ENCODE data around the gene LRRFIP1.

DNA sequence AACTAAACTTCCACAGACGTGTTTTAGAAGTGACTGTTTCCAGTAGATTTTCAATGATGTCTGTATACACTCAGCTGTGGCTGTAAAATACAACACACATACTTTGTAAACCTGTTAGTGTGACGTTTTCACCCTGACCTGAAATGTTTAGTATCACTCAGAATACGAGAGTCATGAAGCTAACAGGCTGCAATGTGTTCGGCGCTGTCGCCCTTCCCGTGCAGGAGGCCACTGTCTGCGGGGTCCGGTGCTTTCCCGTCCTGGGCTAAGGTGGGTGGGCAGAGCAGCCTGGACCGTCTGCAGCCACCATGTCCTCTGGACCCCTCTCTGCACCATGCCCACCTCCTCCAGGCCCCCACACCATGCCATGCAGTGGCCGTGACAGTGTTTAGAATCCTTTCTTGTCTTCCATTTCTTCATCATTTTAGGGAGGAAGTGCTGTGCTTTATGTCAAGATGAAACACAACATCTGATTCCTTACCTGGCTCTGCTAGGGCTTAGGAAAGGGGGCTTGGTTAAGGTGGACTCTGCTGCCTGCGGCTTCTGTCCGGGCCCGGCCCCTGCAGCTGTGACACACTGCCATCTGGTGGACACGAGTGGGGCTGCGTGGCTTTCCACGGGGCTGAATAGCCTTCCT, 117.3 kb downstream of the LRRFIP1 start:
- peak; percentile 96 for TF ChIP-seq CTCF (IDR thresholded peaks at IDR 0.05; ENCODE audit: poor library complexity, severe bottlenecking)
- no peak for TF ChIP-seq POLR2AphosphoS5 (IDR thresholded peaks at IDR 0.05)
- no peak for TF ChIP-seq MXI1 (conservative IDR thresholded peaks at IDR 0.05; ENCODE audit: poor library complexity, severe bottlenecking)
- TF ChIP-seq EP300 (conservative IDR thresholded peaks at IDR 0.05; ENCODE audit: poor library complexity, severe bottlenecking) = no peak
- TF ChIP-seq, protein P1, sequence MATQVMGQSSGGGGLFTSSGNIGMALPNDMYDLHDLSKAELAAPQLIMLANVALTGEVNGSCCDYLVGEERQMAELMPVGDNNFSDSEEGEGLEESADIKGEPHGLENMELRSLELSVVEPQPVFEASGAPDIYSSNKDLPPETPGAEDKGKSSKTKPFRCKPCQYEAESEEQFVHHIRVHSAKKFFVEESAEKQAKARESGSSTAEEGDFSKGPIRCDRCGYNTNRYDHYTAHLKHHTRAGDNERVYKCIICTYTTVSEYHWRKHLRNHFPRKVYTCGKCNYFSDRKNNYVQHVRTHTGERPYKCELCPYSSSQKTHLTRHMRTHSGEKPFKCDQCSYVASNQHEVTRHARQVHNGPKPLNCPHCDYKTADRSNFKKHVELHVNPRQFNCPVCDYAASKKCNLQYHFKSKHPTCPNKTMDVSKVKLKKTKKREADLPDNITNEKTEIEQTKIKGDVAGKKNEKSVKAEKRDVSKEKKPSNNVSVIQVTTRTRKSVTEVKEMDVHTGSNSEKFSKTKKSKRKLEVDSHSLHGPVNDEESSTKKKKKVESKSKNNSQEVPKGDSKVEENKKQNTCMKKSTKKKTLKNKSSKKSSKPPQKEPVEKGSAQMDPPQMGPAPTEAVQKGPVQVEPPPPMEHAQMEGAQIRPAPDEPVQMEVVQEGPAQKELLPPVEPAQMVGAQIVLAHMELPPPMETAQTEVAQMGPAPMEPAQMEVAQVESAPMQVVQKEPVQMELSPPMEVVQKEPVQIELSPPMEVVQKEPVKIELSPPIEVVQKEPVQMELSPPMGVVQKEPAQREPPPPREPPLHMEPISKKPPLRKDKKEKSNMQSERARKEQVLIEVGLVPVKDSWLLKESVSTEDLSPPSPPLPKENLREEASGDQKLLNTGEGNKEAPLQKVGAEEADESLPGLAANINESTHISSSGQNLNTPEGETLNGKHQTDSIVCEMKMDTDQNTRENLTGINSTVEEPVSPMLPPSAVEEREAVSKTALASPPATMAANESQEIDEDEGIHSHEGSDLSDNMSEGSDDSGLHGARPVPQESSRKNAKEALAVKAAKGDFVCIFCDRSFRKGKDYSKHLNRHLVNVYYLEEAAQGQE (IDR thresholded peaks at IDR 0.05; ENCODE audit: borderline replicate concordance) = no peak
- TF ChIP-seq SMC3 (conservative IDR thresholded peaks at IDR 0.05; ENCODE audit: poor library complexity) = peak; percentile 99
- TF ChIP-seq RAD21 (conservative IDR thresholded peaks at IDR 0.05) = peak; percentile 97
